ENCODE measurements around the gene FTCD. TPM values are rescaled to one million over a fixed set of nuclear protein-coding genes. Genes with fewer than 3 reads are reported as not detected.

Gene FTCD
- total and polyA plus RNA-seq, 2 of the 4 experiments (the other 2 are of a cell fraction) = 0.55 TPM; not detected in 1

- dilution Hi-C loops (cut with HindIII; ENCODE audit: low sequenced_read_pairs, unreplicated experiment) (no loop called here), intact Hi-C loops (cut with micrococcal nuclease) (no loop called here), in situ Hi-C loops (cut with MboI; ENCODE audit: low sequenced_read_pairs) (no loop called here)
- BruUV-seq (replicated peaks) = no TSS peak
- ChIA-PET CTCF (interaction anchor here (1.0 kb wide), 1 partner anchor 139 kb away, joined by 3 read pairs; no protein-coding TSS in a partner anchor), POLR2A (ENCODE audit: unreplicated experiment) (no interaction called here)
- no peak overlapping the region for H2BK120ac ChIP-seq (ENCODE audit: low read depth, low read length)
- no peak overlapping the region for H2BK5ac ChIP-seq (ENCODE audit: low read depth, low read length, poor library complexity, severe bottlenecking)
- no peak overlapping the region for H2BK20ac ChIP-seq (ENCODE audit: low read depth, low read length)
- H2BK15ac ChIP-seq (ENCODE audit: low read depth, low read length) = no peak overlapping the region
- no peak for DNase-seq
- peaks cover 76% of the 10 kb centered on the region for H3K36me3 ChIP-seq (ENCODE audit: control insufficient read depth, insufficient read depth, low read length)
- peaks cover 3% of the 10 kb centered on the region for H3K4me1 ChIP-seq (ENCODE audit: control insufficient read depth, insufficient read depth, low read length)
- ATAC-seq (ENCODE audit: low read depth) = no peak
- no peak overlapping the region for H2AK9ac ChIP-seq (replicated peaks; ENCODE audit: low read depth, low read length, poor library complexity)
- no peak overlapping the region for H3K23ac ChIP-seq (ENCODE audit: low read depth, low read length)
- no peak overlapping the region for H2AK5ac ChIP-seq (ENCODE audit: low read depth, low read length)
- H3K9me1 ChIP-seq (ENCODE audit: insufficient read depth, low read length) = peaks cover 5% of the 10 kb centered on the region; the same call in 1 of the 2 replicates
- H3K4me2 ChIP-seq (ENCODE audit: low read depth, low read length) = no peak overlapping the region
- H3K9ac ChIP-seq (ENCODE audit: low read depth, low read length) = no peak overlapping the region
- H3K9me3 ChIP-seq (ENCODE audit: control insufficient read depth, insufficient read depth, low read length) = peaks cover 6% of the 10 kb centered on the region
- H2AFZ ChIP-seq (replicated peaks; ENCODE audit: low read length, poor library complexity) = no peak overlapping the region
- H4K20me1 ChIP-seq (ENCODE audit: insufficient read depth, low read length) = peaks cover 87% of the 10 kb centered on the region
- no peak overlapping the region for H4K8ac ChIP-seq (ENCODE audit: low read depth in 2 of 2, low read length in 2 of 2)
- H4K91ac ChIP-seq (ENCODE audit: insufficient read depth, low read depth, low read length) = no peak overlapping the region
- no peak overlapping the region for H3K14ac ChIP-seq (replicated peaks; ENCODE audit: low read depth, low read length)
- 100% methylated on average over 1 of the region's 12 CpGs; no CpG with 5 or more reads in 1 of the 2 experiments for WGBS, 2 experiments (ENCODE audit: extremely low coverage in 2 of 2, insufficient read length in 1 of 2)
- no peak overlapping the region for H3K27ac ChIP-seq (ENCODE audit: insufficient read depth, low read length)
- TF ChIP-seq, protein P1, sequence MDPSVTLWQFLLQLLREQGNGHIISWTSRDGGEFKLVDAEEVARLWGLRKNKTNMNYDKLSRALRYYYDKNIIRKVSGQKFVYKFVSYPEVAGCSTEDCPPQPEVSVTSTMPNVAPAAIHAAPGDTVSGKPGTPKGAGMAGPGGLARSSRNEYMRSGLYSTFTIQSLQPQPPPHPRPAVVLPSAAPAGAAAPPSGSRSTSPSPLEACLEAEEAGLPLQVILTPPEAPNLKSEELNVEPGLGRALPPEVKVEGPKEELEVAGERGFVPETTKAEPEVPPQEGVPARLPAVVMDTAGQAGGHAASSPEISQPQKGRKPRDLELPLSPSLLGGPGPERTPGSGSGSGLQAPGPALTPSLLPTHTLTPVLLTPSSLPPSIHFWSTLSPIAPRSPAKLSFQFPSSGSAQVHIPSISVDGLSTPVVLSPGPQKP (IDR thresholded peaks at IDR 0.05; ENCODE audit: borderline replicate concordance, low read depth, low read length) = no peak
- TF ChIP-seq MAFK (IDR thresholded peaks at IDR 0.05; ENCODE audit: low read depth, low read length) (no peak), MXI1 (IDR thresholded peaks at IDR 0.05; ENCODE audit: borderline replicate concordance, low read depth, low read length) (no peak), USF2 (IDR thresholded peaks at IDR 0.05; ENCODE audit: low read depth, low read length) (no peak), MAZ (IDR thresholded peaks at IDR 0.05; ENCODE audit: borderline replicate concordance, low read depth, low read length) (no peak), POLR2A (IDR thresholded peaks at IDR 0.05; ENCODE audit: low read depth, low read length) (no peak), CHD1 (IDR thresholded peaks at IDR 0.05; ENCODE audit: low read depth, low read length) (no peak), SMC3 (IDR thresholded peaks at IDR 0.05; ENCODE audit: low read depth, low read length) (no peak), NFE2L2 (IDR thresholded peaks at IDR 0.05; ENCODE audit: low read depth, low read length) (no peak), RAD21 (IDR thresholded peaks at IDR 0.05; ENCODE audit: low read length) (no peak), CTCF (conservative IDR thresholded peaks at IDR 0.05; ENCODE audit: low read depth, low read length) (no peak), RCOR1 (IDR thresholded peaks at IDR 0.05; ENCODE audit: insufficient replicate concordance, low read length) (no peak), FOS (IDR thresholded peaks at IDR 0.05; ENCODE audit: low read depth, low read length) (no peak), RFX5 (IDR thresholded peaks at IDR 0.05; ENCODE audit: low read depth, low read length) (no peak), BHLHE40 (IDR thresholded peaks at IDR 0.05; ENCODE audit: low read depth, low read length) (no peak), CEBPB (IDR thresholded peaks at IDR 0.05; ENCODE audit: low read depth, low read length) (no peak)
- peaks cover 24 to 70% of the 10 kb centered on the region in 2 experiments for H3K79me1 ChIP-seq (ENCODE audit: low read depth in 1 of 2, low read length in 2 of 2)
- H3K56ac ChIP-seq (ENCODE audit: extremely low read depth, insufficient read depth, low read length) = no peak overlapping the region
- H3K4me3 ChIP-seq (ENCODE audit: insufficient read depth, low read depth, low read length) = no peak overlapping the region
- H4K5ac ChIP-seq (ENCODE audit: low read depth, low read length) = no peak overlapping the region
- H3K27me3 ChIP-seq (ENCODE audit: control insufficient read depth, insufficient read depth, low read length) = no peaks in the 10 kb centered on the region
- H3K18ac ChIP-seq (ENCODE audit: low read depth, low read length) = no peak overlapping the region
- H3K4ac ChIP-seq (ENCODE audit: low read depth, low read length) = no peak overlapping the region
Observed at GRCh38 chr21:46111193-46111571, 44.2 kb downstream of the FTCD start.
